GM12801 (cell line): ENCODE measurements around the gene EGFLAM.

ENCODE experiments used
- CTCF ChIP-seq: IDR thresholded peaks from one replicate; pipeline ENCODE4 v1.5.1; 2011; ENCODE audit warnings: control low read depth; ENCODE audit not compliant: insufficient read length; ENCODE audit errors: extremely low read depth

Gene EGFLAM

GRCh38 chr5:38442247-38442573, 183.9 kb downstream of the EGFLAM start:
- no peak for TF ChIP-seq CTCF

GRCh38 chr5:38443390-38443789, 185.0 kb downstream of the EGFLAM start:
- TF ChIP-seq CTCF = no peak

- TF ChIP-seq CTCF = no peak
Measured at GRCh38 chr5:38445374-38446028, 187.1 kb downstream of the EGFLAM start.

GRCh38 chr5:38446029-38446522, 187.7 kb downstream of the EGFLAM start:
- no peak for TF ChIP-seq CTCF

- TF ChIP-seq CTCF = no peak
Measured at GRCh38 chr5:38447056-38447455, 188.7 kb downstream of the EGFLAM start.

GRCh38 chr5:38447786-38448185, 189.4 kb downstream of the EGFLAM start:
- TF ChIP-seq CTCF = no peak

- TF ChIP-seq CTCF = no peak
Measured at GRCh38 chr5:38448568-38449350, 190.4 kb downstream of the EGFLAM start.
